C4-2B (cell line): ENCODE data around the gene LRRC47.

ENCODE experiments used
- CTCF ChIP-seq: fragments of 450-650 bp; conservative IDR thresholded peaks from 2 replicates; pipeline ENCODE4 v1.5.1; 2017; ENCODE audit warnings: mild to moderate bottlenecking
- ZFX ChIP-seq: fragments of 450-650 bp; IDR thresholded peaks from 2 replicates; pipeline ENCODE4 v1.6.1; 2017

GRCh38 chr1:3817821-3818597 is 21.7 kb upstream of the LRRC47 start:
- TF ChIP-seq CTCF (no peak), ZFX (no peak)
